ENCODE data around the gene PSMB11. TPM values are rescaled to one million over a fixed set of nuclear protein-coding genes. Genes with fewer than 3 reads are reported as not detected.
A peak's percentile ranks its signal among the peaks of the same experiment; 100 is the strongest.

Gene PSMB11, protein sequence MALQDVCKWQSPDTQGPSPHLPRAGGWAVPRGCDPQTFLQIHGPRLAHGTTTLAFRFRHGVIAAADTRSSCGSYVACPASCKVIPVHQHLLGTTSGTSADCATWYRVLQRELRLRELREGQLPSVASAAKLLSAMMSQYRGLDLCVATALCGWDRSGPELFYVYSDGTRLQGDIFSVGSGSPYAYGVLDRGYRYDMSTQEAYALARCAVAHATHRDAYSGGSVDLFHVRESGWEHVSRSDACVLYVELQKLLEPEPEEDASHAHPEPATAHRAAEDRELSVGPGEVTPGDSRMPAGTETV
- total RNA-seq (not detected), polyA plus RNA-seq (under 1 TPM in 1 of 2 donors, not detected in 1; 0.05 TPM)

DNA sequence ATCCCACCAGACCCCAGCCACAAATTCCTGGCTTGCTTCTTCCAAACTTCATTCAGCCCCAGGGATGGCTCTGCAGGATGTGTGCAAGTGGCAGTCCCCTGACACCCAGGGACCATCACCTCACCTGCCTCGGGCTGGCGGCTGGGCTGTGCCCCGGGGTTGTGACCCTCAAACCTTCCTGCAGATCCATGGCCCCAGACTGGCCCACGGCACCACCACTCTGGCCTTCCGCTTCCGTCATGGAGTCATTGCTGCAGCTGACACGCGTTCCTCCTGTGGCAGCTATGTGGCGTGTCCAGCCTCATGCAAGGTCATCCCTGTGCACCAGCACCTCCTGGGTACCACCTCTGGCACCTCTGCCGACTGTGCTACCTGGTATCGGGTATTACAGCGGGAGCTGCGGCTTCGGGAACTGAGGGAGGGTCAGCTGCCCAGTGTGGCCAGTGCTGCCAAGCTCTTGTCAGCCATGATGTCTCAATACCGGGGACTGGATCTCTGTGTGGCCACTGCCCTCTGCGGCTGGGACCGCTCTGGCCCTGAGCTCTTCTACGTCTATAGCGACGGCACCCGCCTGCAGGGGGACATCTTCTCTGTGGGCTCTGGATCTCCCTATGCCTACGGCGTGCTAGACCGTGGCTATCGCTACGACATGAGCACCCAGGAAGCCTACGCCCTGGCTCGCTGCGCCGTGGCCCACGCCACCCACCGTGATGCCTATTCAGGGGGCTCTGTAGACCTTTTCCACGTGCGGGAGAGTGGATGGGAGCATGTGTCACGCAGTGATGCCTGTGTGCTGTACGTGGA is at the start of gene PSMB11:
TSS of gene PSMB11 (plus strand) at position 51 of the 804 bp plus-strand sequence. CDS start at position 65, 14 bp downstream.
- no peaks in the 10 kb centered on the region for H3K4me1 ChIP-seq
- H3K36me3 ChIP-seq: no peaks in the 10 kb centered on the region
- H3K9me3 ChIP-seq: no peaks in the 10 kb centered on the region
- intact Hi-C loops (cut with DNase I): no loop called here
- H3K27ac ChIP-seq: no peak within 1 kb of the TSS
- no peak within 1 kb of the TSS for H3K4me3 ChIP-seq
- ATAC-seq (no peak), FAIRE-seq (no peak), DNase-seq (no peak)
- no peaks in the 10 kb centered on the region for H3K27me3 ChIP-seq
- 83 to 90% methylated on average over 36 of the region's 36 CpGs for WGBS, 2 donors
- no peak for TF ChIP-seq CTCF (IDR thresholded peaks at IDR 0.05)

- Histone ChIP-seq H3K4me1 (no peaks in the 10 kb centered on the region), H3K36me3 (no peaks in the 10 kb centered on the region), H3K4me3 (no peak overlapping the region), H3K27ac (no peak overlapping the region), H3K9me3 (no peaks in the 10 kb centered on the region), H3K27me3 (no peaks in the 10 kb centered on the region)
- no peak for DNase-seq
- FAIRE-seq: no peak
- intact Hi-C loops (cut with DNase I): loop anchor here in 1 of 3 donors (10.0 kb wide), 1 partner anchor 61 kb away; the partner anchor contains the start of gene CDH24
- no peak for ATAC-seq
- no peak for TF ChIP-seq CTCF (IDR thresholded peaks at IDR 0.05)
These were observed 48.5 kb upstream of the PSMB11 start for GRCh38 chr14:22993517-22993916.

DNA sequence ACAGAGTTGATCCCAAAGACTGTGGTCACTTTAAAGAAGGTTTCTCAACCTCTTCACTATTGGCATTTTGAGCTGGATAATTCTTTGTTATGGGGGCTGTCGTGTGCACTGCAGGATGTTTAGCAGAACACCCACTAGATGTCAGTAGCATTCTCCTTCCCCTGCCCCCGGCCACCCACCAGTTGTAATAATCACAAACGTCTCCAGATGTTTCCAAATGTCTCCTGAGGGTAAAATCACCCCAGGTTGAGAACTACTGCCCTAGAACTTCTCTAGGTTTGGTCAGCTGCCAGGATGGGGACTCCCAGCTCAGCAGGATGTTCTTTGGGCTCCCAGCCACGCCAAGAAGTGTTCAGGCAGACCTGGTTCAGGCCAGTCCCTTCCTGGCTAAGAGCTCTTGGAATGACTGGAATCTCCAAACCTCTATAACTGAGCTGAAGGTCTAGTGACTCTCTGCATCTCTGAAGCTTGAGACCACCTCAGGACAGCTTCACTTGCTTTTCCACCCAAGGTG is 47.2 kb upstream of the PSMB11 start:
- Histone ChIP-seq H3K27me3 (no peaks in the 10 kb centered on the region), H3K4me3 (no peak overlapping the region), H3K27ac (no peak overlapping the region), H3K36me3 (no peaks in the 10 kb centered on the region), H3K4me1 (no peaks in the 10 kb centered on the region), H3K9me3 (no peaks in the 10 kb centered on the region)
- intact Hi-C loops (cut with DNase I): loop anchor here in 2 of 3 donors (5.0 to 10.0 kb wide), 2 partner anchors 52 to 60 kb away; partner anchors contain the start of gene CDH24 (in 1 of the 2)
- FAIRE-seq (no peak), ATAC-seq (peak in 3 of 4 donors; percentile 69 to 82 (median 80)), DNase-seq (no peak)
- 14 to 20% methylated on average over 4 of the region's 4 CpGs for WGBS, 2 donors
- peak in 2 of 4 donors; percentile 19 to 25 for TF ChIP-seq CTCF (IDR thresholded peaks at IDR 0.05)

DNA sequence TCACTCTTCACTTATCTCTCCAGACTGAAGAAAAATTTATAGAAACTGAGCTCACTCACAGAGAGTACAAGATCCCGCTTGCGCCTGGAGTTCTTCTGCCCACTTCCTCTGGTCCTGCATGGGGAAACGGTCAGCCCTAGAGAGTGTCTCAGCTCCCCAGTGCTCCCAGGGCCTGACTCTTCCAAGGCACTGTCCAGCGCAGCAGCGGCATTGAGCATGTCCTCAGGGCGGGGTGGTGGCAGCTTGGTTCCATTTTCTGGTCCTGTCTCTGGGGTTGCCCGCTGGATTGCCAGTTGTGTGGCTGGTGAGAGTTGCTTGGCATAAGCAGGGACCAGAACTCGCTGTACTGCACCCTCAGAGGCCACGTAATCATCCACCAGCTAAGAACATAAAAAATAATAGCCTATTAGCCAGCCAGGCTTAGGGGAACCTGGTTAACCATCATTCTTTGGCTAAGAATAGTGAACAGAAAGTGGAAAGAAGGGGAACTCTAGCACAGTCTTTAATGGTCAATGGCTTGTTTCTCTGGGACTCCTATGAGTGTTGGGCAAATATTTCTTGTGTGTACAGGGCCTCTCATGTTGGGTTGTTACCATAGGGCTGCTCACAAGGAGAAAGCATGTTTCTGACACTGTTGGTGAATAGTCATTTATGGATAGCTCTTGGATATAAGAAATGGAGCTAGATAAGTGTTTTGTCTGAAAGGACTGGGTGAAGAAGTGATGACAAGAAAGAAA is 46.0 kb upstream of the PSMB11 start:
- ATAC-seq (peak in 1 of 4 donors; percentile 19), FAIRE-seq (no peak), DNase-seq (peak in 1 of 6 donors; percentile 46)
- no peaks in the 10 kb centered on the region for H3K27me3 ChIP-seq
- no peak overlapping the region for H3K27ac ChIP-seq
- no peaks in the 10 kb centered on the region for H3K4me1 ChIP-seq
- H3K36me3 ChIP-seq: no peaks in the 10 kb centered on the region
- WGBS, 2 donors: 91 to 92% methylated on average over 9 of the region's 9 CpGs
- TF ChIP-seq CTCF (IDR thresholded peaks at IDR 0.05): no peak
- H3K4me3 ChIP-seq: no peak overlapping the region
- no peaks in the 10 kb centered on the region for H3K9me3 ChIP-seq
- intact Hi-C loops (cut with DNase I): loop anchor here in 2 of 3 donors (5.0 to 10.0 kb wide), 2 partner anchors 51 to 59 kb away; partner anchors contain the start of gene CDH24 (in 1 of the 2)
